PC-9 (cell line): ENCODE results near the gene ITGB4. TPM values are rescaled to one million over a fixed set of nuclear protein-coding genes. Genes with fewer than 3 reads are reported as not detected.
A peak's percentile ranks its signal among the peaks of the same experiment; 100 is the strongest.

Experiments used
- BruUV-seq: library from RNA; stranded (reverse); fragments of 400-500 nt; replicated peaks from 2 replicates; lab custom pipeline; 2021; lab: Mats Ljungman, UMichigan
- CTCF ChIA-PET: fragments of 300-600 bp; sonication (Branson Sonifier 250); formaldehyde crosslinking; loops from one replicate; lab custom pipeline; 2022; ENCODE audit warnings: antibody characterized with exemption; lab: Charles Lee
- POLR2A ChIA-PET: fragments of 300-600 bp; sonication (Branson Sonifier 250); formaldehyde crosslinking; loops from one replicate; lab custom pipeline; 2022; ENCODE audit warnings: antibody characterized with exemption; ENCODE audit not compliant: unreplicated experiment; lab: Charles Lee
- DNase-seq, 2 experiments: peaks; one replicate each; pipeline versions ENCODE4 v3.0.0 to v3.0.0-alpha.2; 2015 to 2022; ENCODE audit warnings: mixed read lengths in 1 of 2
- H2AFZ ChIP-seq: fragments of 200-600 bp; sonication (generic); 2 replicates; pipeline ENCODE4 v1.8.1; 2017; ENCODE audit warnings: antibody characterized with exemption
- H3F3A ChIP-seq: fragments of 200-600 bp; sonication (generic); 2 replicates; pipeline ENCODE4 v1.8.1; 2017; ENCODE audit warnings: antibody characterized with exemption, mild to moderate bottlenecking, low read depth; ENCODE audit not compliant: insufficient read depth
- H3K27ac ChIP-seq: fragments of 200-600 bp; sonication (generic); 2 replicates; pipeline ENCODE4 v1.6.1; 2016; ENCODE audit warnings: mixed run types
- H3K27me3 ChIP-seq: fragments of 200-600 bp; sonication (generic); 2 replicates; pipeline ENCODE4 v1.6.1; 2016; ENCODE audit warnings: low read depth, mixed run types; ENCODE audit not compliant: insufficient read depth
- H3K36me3 ChIP-seq: fragments of 200-600 bp; sonication (generic); 2 replicates; pipeline ENCODE4 v1.6.1; 2016; ENCODE audit warnings: low read depth, mixed run types
- H3K4me1 ChIP-seq: fragments of 200-600 bp; sonication (generic); replicated peaks from 2 replicates; pipeline ENCODE4 v1.6.1; 2016; ENCODE audit warnings: mixed run types; ENCODE audit not compliant: insufficient read depth
- H3K4me2 ChIP-seq: fragments of 200-600 bp; sonication (generic); 2 replicates; pipeline ENCODE4 v1.6.1; 2017; ENCODE audit warnings: mixed run types
- H3K4me3 ChIP-seq: fragments of 200-600 bp; sonication (generic); 2 replicates; pipeline ENCODE4 v1.6.1; 2016; ENCODE audit warnings: mixed run types
- H3K79me2 ChIP-seq: fragments of 200-600 bp; sonication (generic); 2 replicates; pipeline ENCODE4 v1.6.1; 2017; ENCODE audit warnings: low read depth, mixed run types
- H3K9me2 ChIP-seq: fragments of 200-600 bp; sonication (generic); 2 replicates; pipeline ENCODE4 v1.8.1; 2017; ENCODE audit warnings: mild to moderate bottlenecking; ENCODE audit not compliant: insufficient read depth
- H3K9me3 ChIP-seq: fragments of 200-600 bp; sonication (generic); 2 replicates; pipeline ENCODE4 v1.8.1; 2016; ENCODE audit warnings: low read depth; ENCODE audit not compliant: insufficient read depth
- H4K20me1 ChIP-seq: fragments of 200-600 bp; sonication (generic); 2 replicates; pipeline ENCODE4 v1.8.1; 2017; ENCODE audit not compliant: insufficient read depth
- EZH2 ChIP-seq: fragments of 200-600 bp; sonication (generic); IDR thresholded peaks from 2 replicates; pipeline ENCODE4 v1.8.0; 2017; ENCODE audit warnings: antibody characterized with exemption, low read depth
- intact Hi-C: fragments of 100-400 bp; cut with micrococcal nuclease; formaldehyde crosslinking; loops from one replicate; pipeline ENCODE4 v1.10.0; 2022; ENCODE audit not compliant: unreplicated experiment
- total RNA-seq: library from RNA; stranded (reverse); gene quantifications from 2 replicates; pipeline ENCODE4 v1.2.3, GENCODE V29; 2021
- TF ChIP-seq, protein P1 (sequence below): fragments of 200-600 bp; sonication (generic); conservative IDR thresholded peaks from 2 replicates; pipeline ENCODE4 v1.6.1; 2017; ENCODE audit warnings: mixed run types, antibody characterized with exemption, mild to moderate bottlenecking, moderate library complexity

ITGB4 gene
- total RNA-seq, 1 experiment from 2014 or later = 461 TPM

GRCh38 chr17:75721463-75722011, 278 bp downstream of the ITGB4 start:
- peaks cover 28% of the 10 kb centered on the region for H3K4me1 ChIP-seq
- ChIA-PET POLR2A (interaction anchor here (0.6 to 1.9 kb wide), 14 partner anchors 15 to 649 kb away, joined by 3 to 18 read pairs (median 4); partner anchors contain the start of gene SMIM5), CTCF (interaction anchor here (0.7 to 2.5 kb wide), 4 partner anchors 14 to 41 kb away, joined by 4 to 9 read pairs (median 5); no protein-coding TSS in a partner anchor)
- H3K9me3 ChIP-seq = no peaks in the 10 kb centered on the region
- H3F3A ChIP-seq = peaks cover 31% of the 10 kb centered on the region
- intact Hi-C loops = no loop called here
- TSS peak; percentile 61 for BruUV-seq
- H3K27ac ChIP-seq = peak overlapping the region; percentile 38
- H3K4me3 ChIP-seq = peak overlapping the region; percentile 96
- H3K4me2 ChIP-seq = peak overlapping the region; percentile 76
- peaks cover 45% of the 10 kb centered on the region for H3K79me2 ChIP-seq
- peaks cover 26% of the 10 kb centered on the region for H4K20me1 ChIP-seq
- H2AFZ ChIP-seq = peak overlapping the region; percentile 79
- peaks cover 19% of the 10 kb centered on the region for H3K36me3 ChIP-seq
- H3K27me3 ChIP-seq = no peaks in the 10 kb centered on the region
- no peaks in the 10 kb centered on the region for H3K9me2 ChIP-seq
- no peak for DNase-seq
- TF ChIP-seq, protein P1, sequence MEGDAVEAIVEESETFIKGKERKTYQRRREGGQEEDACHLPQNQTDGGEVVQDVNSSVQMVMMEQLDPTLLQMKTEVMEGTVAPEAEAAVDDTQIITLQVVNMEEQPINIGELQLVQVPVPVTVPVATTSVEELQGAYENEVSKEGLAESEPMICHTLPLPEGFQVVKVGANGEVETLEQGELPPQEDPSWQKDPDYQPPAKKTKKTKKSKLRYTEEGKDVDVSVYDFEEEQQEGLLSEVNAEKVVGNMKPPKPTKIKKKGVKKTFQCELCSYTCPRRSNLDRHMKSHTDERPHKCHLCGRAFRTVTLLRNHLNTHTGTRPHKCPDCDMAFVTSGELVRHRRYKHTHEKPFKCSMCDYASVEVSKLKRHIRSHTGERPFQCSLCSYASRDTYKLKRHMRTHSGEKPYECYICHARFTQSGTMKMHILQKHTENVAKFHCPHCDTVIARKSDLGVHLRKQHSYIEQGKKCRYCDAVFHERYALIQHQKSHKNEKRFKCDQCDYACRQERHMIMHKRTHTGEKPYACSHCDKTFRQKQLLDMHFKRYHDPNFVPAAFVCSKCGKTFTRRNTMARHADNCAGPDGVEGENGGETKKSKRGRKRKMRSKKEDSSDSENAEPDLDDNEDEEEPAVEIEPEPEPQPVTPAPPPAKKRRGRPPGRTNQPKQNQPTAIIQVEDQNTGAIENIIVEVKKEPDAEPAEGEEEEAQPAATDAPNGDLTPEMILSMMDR = no peak
- no peak for TF ChIP-seq EZH2

DNA sequence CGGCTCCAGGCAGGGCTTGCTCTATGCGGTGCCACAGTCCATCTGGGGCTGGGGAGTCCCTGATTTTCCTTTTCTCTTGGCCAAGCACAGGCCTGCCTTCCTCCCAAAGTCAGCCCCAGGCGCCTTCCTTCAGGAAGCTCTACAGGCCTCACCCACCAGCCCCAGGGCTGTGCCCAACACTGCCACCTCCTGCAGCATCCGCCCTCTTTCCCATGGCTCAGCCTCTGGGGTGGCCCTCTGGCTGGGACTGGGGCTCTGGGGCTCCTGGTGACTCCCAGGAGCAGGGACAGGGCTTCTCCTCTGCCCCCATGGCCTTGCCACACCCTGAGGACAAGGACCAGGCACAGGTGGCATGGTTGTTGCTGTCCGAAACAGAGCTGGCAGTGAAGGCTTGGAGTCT, 817 bp downstream of the ITGB4 start:
- H3K9me2 ChIP-seq = no peaks in the 10 kb centered on the region
- peaks cover 21% of the 10 kb centered on the region for H3K36me3 ChIP-seq
- H3K4me3 ChIP-seq = peak overlapping the region; percentile 96
- H2AFZ ChIP-seq = no peak overlapping the region
- peaks cover 26% of the 10 kb centered on the region for H4K20me1 ChIP-seq
- peak overlapping the region; percentile 76 for H3K4me2 ChIP-seq
- POLR2A ChIA-PET = interaction anchor here (0.6 to 1.9 kb wide), 9 partner anchors 15 to 284 kb away, joined by 3 to 18 read pairs (median 4); no protein-coding TSS in a partner anchor
- no peaks in the 10 kb centered on the region for H3K9me3 ChIP-seq
- TF ChIP-seq, protein P1 = no peak
- no peak for TF ChIP-seq EZH2
- peaks cover 31% of the 10 kb centered on the region for H3F3A ChIP-seq
- intact Hi-C loops = no loop called here
- BruUV-seq = no TSS peak
- H3K4me1 ChIP-seq = peaks cover 28% of the 10 kb centered on the region
- H3K79me2 ChIP-seq = peaks cover 45% of the 10 kb centered on the region
- H3K27me3 ChIP-seq = no peaks in the 10 kb centered on the region
- peak overlapping the region; percentile 38 for H3K27ac ChIP-seq
- DNase-seq = peak; percentile 39 to 52
- CTCF ChIA-PET = interaction anchor here (0.6 to 2.5 kb wide), 4 partner anchors 9 to 53 kb away, joined by 3 to 9 read pairs (median 4); no protein-coding TSS in a partner anchor

DNA sequence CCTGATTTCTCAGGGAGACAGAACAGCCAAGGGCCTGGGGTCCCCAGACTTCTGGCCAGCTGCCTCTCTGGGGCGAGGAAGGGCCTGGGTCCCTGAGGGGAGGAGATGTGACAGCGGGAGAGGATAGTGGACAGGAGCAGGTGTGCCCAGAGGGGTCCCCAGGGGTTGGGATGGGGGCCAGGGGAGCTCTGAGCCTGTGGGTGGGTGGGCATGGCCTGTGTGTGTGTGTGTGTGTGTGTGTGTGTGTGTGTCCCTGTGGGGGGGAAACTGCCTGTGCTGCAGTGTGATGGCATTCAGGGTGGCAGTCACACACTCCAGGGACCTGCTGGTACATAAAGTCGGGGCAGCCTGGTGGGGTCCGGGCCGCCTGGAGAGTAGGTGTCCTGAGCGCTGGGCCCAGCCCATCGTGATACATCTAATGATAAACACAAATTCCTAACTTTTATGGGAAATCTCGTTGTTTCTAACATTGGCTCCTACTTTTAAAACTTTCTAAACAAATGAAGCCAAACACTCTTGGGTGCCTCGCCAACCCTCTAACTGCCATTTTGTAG, 1.4 kb downstream of the ITGB4 start:
- Histone ChIP-seq H3K27ac (peak overlapping the region; percentile 38), H3K9me3 (no peaks in the 10 kb centered on the region), H2AFZ (no peak overlapping the region), H3K4me2 (peak overlapping the region; percentile 76), H3K4me3 (peak overlapping the region; percentile 96), H3F3A (peaks cover 31% of the 10 kb centered on the region), H4K20me1 (peaks cover 26% of the 10 kb centered on the region), H3K9me2 (no peaks in the 10 kb centered on the region), H3K27me3 (no peaks in the 10 kb centered on the region), H3K79me2 (peaks cover 45% of the 10 kb centered on the region), H3K4me1 (peaks cover 28% of the 10 kb centered on the region), H3K36me3 (peaks cover 21% of the 10 kb centered on the region)
- TF ChIP-seq, protein P1 = no peak
- TF ChIP-seq EZH2 = no peak
- DNase-seq = no peak
- POLR2A ChIA-PET = interaction anchor here (0.5 to 1.9 kb wide), 10 partner anchors 15 to 283 kb away, joined by 3 to 18 read pairs (median 4); no protein-coding TSS in a partner anchor
- intact Hi-C loops = loop anchor here (1.0 kb wide), 4 partner anchors 15 to 43 kb away; no protein-coding TSS in a partner anchor
- BruUV-seq = TSS peak; percentile 89
- CTCF ChIA-PET = interaction anchor here (0.6 to 2.5 kb wide), 4 partner anchors 10 to 52 kb away, joined by 3 to 9 read pairs (median 4); no protein-coding TSS in a partner anchor
